Caco-2 (cell line): ENCODE data around the gene MAP2K2. TPM values are rescaled to one million over a fixed set of nuclear protein-coding genes. Genes with fewer than 3 reads are reported as not detected.

Experiments
- BruUV-seq: library from RNA; stranded (reverse); fragments of 400-500 nt; replicated peaks from 2 replicates; lab custom pipeline; 2021; lab: Mats Ljungman, UMichigan
- CTCF ChIA-PET: fragments of 300-600 bp; sonication (Branson Sonifier 250); formaldehyde crosslinking; loops from one replicate; lab custom pipeline; 2022; ENCODE audit warnings: antibody characterized with exemption; lab: Charles Lee
- POLR2A ChIA-PET: fragments of 300-600 bp; sonication (Branson Sonifier 250); formaldehyde crosslinking; loops from one replicate; lab custom pipeline; 2022; ENCODE audit warnings: antibody characterized with exemption; lab: Charles Lee
- DNase-seq, 2 experiments: peaks; one replicate each; pipeline versions ENCODE4 v3.0.0 to v3.0.0-alpha.2; 2020 to 2022
- H3K27me3 ChIP-seq: replicated peaks from 2 replicates; pipeline ENCODE4 v1.6.0; 2011; ENCODE audit warnings: low read length; ENCODE audit not compliant: control insufficient read depth, insufficient read depth
- H3K36me3 ChIP-seq: 2 replicates; pipeline ENCODE4 v1.5.1; 2011; ENCODE audit warnings: low read length; ENCODE audit not compliant: control insufficient read depth, insufficient read depth
- H3K4me1 ChIP-seq: fragments of 250-450 bp; sonication (Bioruptor Pico); 2 replicates; pipeline ENCODE4 v1.5.1; 2020; ENCODE audit warnings: mild to moderate bottlenecking
- H3K4me3 ChIP-seq: 2 replicates; pipeline ENCODE4 v1.5.1; 2011; ENCODE audit warnings: low read depth, mild to moderate bottlenecking, control low read depth, low read length
- H3K9me3 ChIP-seq: fragments of 250-450 bp; sonication (Bioruptor Pico); 2 replicates; pipeline ENCODE4 v1.5.1; 2020; ENCODE audit warnings: mild to moderate bottlenecking, moderate library complexity
- H3K27ac Mint-ChIP-seq: one replicate; pipeline ENCODE4 v1.8.0; 2022; ENCODE audit warnings: mixed read lengths; ENCODE audit not compliant: unreplicated experiment
- H3K27me3 Mint-ChIP-seq: one replicate; pipeline ENCODE4 v1.8.0; 2022; ENCODE audit warnings: mixed read lengths; ENCODE audit not compliant: insufficient read depth, unreplicated experiment
- H3K36me3 Mint-ChIP-seq: one replicate; pipeline ENCODE4 v1.8.0; 2022; ENCODE audit warnings: mild to moderate bottlenecking, mixed read lengths; ENCODE audit not compliant: insufficient read depth, unreplicated experiment
- H3K4me1 Mint-ChIP-seq: one replicate; pipeline ENCODE4 v1.8.0; 2022; ENCODE audit warnings: low read depth, mixed read lengths; ENCODE audit not compliant: unreplicated experiment
- H3K4me3 Mint-ChIP-seq: one replicate; pipeline ENCODE4 v1.8.0; 2022; ENCODE audit warnings: mild to moderate bottlenecking, moderate library complexity, mixed read lengths; ENCODE audit not compliant: unreplicated experiment
- H3K9me3 Mint-ChIP-seq: one replicate; pipeline ENCODE4 v1.8.0; 2022; ENCODE audit warnings: mixed read lengths; ENCODE audit not compliant: unreplicated experiment
- intact Hi-C: fragments of 100-400 bp; cut with micrococcal nuclease; formaldehyde crosslinking; loops from one replicate; pipeline ENCODE4 v1.10.0; 2022; ENCODE audit not compliant: unreplicated experiment
- total RNA-seq: library from RNA; stranded (reverse); gene quantifications from 2 replicates; pipeline ENCODE4 v1.2.3, GENCODE V29; 2022
- TF ChIP-seq, protein P1 (sequence below), 2 experiments: fragments of 200-600 bp in 1 of 2; IDR thresholded peaks; 1 replicate in 1 of 2; 2 replicates in 1 of 2; pipeline versions ENCODE4 v1.5.1 to v1.8.0; 2011 to 2022; ENCODE audit warnings: antibody characterized with exemption in 1 of 2, control low read depth in 1 of 2, inconsistent platforms in 1 of 2, low read depth in 1 of 2, low read length in 1 of 2, mild to moderate bottlenecking in 1 of 2, moderate library complexity in 1 of 2; ENCODE audit not compliant: insufficient read depth in 1 of 2, severe bottlenecking in 1 of 2, unreplicated experiment in 1 of 2

Gene MAP2K2
- total RNA-seq, 1 experiment from 2014 or later, result 149 TPM

DNA sequence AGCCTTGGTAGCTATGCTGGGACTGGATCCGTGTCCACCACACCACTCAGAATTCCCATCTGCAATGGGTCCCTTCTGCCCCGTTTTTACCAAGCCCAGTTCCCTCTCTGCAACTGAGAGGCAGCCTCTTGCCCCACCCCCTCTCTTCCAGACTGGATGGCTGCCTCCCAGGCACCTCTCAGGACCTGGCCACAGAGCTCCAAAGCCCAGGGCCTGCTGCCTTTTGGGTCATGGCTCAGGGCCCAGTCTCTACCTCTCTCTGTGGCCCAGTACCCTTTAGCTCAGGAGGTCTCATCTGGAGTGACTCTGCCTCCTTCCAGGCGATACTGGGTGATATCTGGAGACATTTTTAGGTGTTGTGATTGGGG lies 46.9 kb downstream of the MAP2K2 start:
- H3K27ac Mint-ChIP-seq, result no peak overlapping the region
- H3K9me3 ChIP-seq, result no peaks in the 10 kb centered on the region
- intact Hi-C loops, result no loop called here
- no TSS peak for BruUV-seq
- no peak overlapping the region for H3K4me3 ChIP-seq
- H3K36me3 ChIP-seq, result no peaks in the 10 kb centered on the region
- ChIA-PET POLR2A (no interaction called here), CTCF (interaction anchor here (0.5 kb wide), 1 partner anchor 191 kb away, joined by 4 read pairs; no protein-coding TSS in a partner anchor)
- TF ChIP-seq, protein P1, sequence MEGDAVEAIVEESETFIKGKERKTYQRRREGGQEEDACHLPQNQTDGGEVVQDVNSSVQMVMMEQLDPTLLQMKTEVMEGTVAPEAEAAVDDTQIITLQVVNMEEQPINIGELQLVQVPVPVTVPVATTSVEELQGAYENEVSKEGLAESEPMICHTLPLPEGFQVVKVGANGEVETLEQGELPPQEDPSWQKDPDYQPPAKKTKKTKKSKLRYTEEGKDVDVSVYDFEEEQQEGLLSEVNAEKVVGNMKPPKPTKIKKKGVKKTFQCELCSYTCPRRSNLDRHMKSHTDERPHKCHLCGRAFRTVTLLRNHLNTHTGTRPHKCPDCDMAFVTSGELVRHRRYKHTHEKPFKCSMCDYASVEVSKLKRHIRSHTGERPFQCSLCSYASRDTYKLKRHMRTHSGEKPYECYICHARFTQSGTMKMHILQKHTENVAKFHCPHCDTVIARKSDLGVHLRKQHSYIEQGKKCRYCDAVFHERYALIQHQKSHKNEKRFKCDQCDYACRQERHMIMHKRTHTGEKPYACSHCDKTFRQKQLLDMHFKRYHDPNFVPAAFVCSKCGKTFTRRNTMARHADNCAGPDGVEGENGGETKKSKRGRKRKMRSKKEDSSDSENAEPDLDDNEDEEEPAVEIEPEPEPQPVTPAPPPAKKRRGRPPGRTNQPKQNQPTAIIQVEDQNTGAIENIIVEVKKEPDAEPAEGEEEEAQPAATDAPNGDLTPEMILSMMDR (IDR thresholded peaks at IDR 0.05; ENCODE audit: insufficient read depth in 1 of 2, low read depth in 1 of 2, low read length in 1 of 2, severe bottlenecking in 1 of 2, unreplicated experiment in 1 of 2), result no peak
- DNase-seq, result no peak
- H3K27me3 ChIP-seq, result no peaks in the 10 kb centered on the region
- H3K27me3 Mint-ChIP-seq, result no peaks in the 10 kb centered on the region
- no peaks in the 10 kb centered on the region for H3K9me3 Mint-ChIP-seq
- H3K36me3 Mint-ChIP-seq, result no peaks in the 10 kb centered on the region
- no peaks in the 10 kb centered on the region for H3K4me1 ChIP-seq
- H3K4me3 Mint-ChIP-seq, result no peak overlapping the region
- H3K4me1 Mint-ChIP-seq, result no peaks in the 10 kb centered on the region

DNA sequence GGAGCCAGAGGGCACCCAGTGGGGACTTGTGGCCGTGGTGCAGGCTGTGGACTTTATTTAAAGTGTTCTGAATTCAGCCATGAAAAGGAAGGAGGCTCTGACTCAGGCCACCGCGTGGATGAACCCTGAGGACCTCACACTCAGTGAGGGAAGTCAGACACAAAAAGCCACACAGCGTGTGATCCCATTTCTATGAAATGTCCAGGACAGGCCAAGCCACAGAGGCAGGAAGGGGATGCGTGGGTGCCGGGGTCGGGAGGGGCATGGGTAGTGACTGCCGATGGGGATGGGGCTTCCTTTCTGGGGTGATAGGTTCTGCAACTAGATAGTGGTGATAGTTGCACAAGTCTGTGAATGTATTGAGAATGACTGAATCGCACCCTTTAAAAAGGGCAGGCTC lies 48.5 kb downstream of the MAP2K2 start:
- no peaks in the 10 kb centered on the region for H3K9me3 Mint-ChIP-seq
- BruUV-seq, result no TSS peak
- CTCF ChIA-PET, result interaction anchor here (0.7 kb wide), 1 partner anchor 64 kb away, joined by 3 read pairs; no protein-coding TSS in a partner anchor

DNA sequence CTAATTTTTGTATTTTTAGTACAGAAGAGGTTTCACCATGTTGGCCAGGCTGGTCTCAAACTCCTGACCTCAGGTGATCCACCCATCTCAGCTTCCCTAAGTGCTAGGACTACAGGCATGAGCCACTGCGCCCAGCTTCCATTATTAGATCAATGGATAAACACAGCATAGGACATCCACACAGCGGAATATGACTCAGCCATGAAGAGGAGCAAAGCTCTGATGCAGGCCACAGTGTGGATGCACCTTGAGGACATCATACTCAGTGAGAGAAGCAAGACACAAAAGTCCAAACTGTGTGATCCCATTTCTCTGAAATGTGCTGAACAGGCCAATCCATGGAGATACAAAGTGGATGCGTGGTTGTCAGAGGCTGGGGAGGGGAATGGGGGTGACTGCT lies 52.3 kb downstream of the MAP2K2 start:
- Histone ChIP-seq H3K4me1 (no peaks in the 10 kb centered on the region), H3K36me3 (no peaks in the 10 kb centered on the region), H3K9me3 (no peaks in the 10 kb centered on the region), H3K27me3 (no peaks in the 10 kb centered on the region), H3K4me3 (no peak overlapping the region)
- intact Hi-C loops, result no loop called here
- Mint-ChIP-seq H3K9me3 (no peaks in the 10 kb centered on the region), H3K27me3 (no peaks in the 10 kb centered on the region), H3K4me1 (no peaks in the 10 kb centered on the region), H3K27ac (no peak overlapping the region), H3K36me3 (no peaks in the 10 kb centered on the region), H3K4me3 (no peak overlapping the region)
- ChIA-PET CTCF (no interaction called here), POLR2A (no interaction called here)
- no peak for DNase-seq
- TF ChIP-seq, protein P1 (IDR thresholded peaks at IDR 0.05; ENCODE audit: insufficient read depth in 1 of 2, low read depth in 1 of 2, low read length in 1 of 2, severe bottlenecking in 1 of 2, unreplicated experiment in 1 of 2), result no peak
- BruUV-seq, result no TSS peak

More for the DNA sequence above, 48.5 kb downstream of the MAP2K2 start:
- Mint-ChIP-seq H3K27me3 (no peaks in the 10 kb centered on the region), H3K36me3 (no peaks in the 10 kb centered on the region), H3K4me1 (no peaks in the 10 kb centered on the region), H3K4me3 (no peak overlapping the region), H3K27ac (no peak overlapping the region)
- POLR2A ChIA-PET, result no interaction called here
- TF ChIP-seq, protein P1 (IDR thresholded peaks at IDR 0.05; ENCODE audit: insufficient read depth in 1 of 2, low read depth in 1 of 2, low read length in 1 of 2, severe bottlenecking in 1 of 2, unreplicated experiment in 1 of 2), result no peak
- H3K4me1 ChIP-seq, result no peaks in the 10 kb centered on the region
- H3K27me3 ChIP-seq, result no peaks in the 10 kb centered on the region
- no peaks in the 10 kb centered on the region for H3K36me3 ChIP-seq
- no peak for DNase-seq
- intact Hi-C loops, result no loop called here
- no peak overlapping the region for H3K4me3 ChIP-seq
- no peaks in the 10 kb centered on the region for H3K9me3 ChIP-seq
